Activated CD4-positive, CD25-positive, alpha-beta regulatory T cell (primary cell): ENCODE results near the gene LKAAEAR1.
"Not testable (repeated sequence)": the region's sequence is repeated elsewhere in the genome, so short reads cannot be mapped to it uniquely, and the experiment has no call there.

Experiments used
- DNase-seq, 4 experiments: peaks; one replicate each; lab custom pipeline; 2025; lab: John Stamatoyannopoulos, UW

The LKAAEAR1 gene

GRCh38 chr20:64098471-64099013 lies 14.3 kb upstream of the LKAAEAR1 start:
- DNase-seq, result no peak

- DNase-seq, result no peak
These were observed 12.3 kb upstream of the LKAAEAR1 start for GRCh38 chr20:64096535-64096934.

- DNase-seq, result no peak
These were observed 11.7 kb upstream of the LKAAEAR1 start for GRCh38 chr20:64095927-64096326.

GRCh38 chr20:64095455-64095854 lies 11.3 kb upstream of the LKAAEAR1 start:
- DNase-seq, result no peak

- no peak for DNase-seq
These were observed 8.9 kb upstream of the LKAAEAR1 start for GRCh38 chr20:64093013-64093503.

- no peak for DNase-seq
These were observed 8.2 kb upstream of the LKAAEAR1 start for GRCh38 chr20:64092258-64093012.

GRCh38 chr20:64091770-64092169 lies 7.6 kb upstream of the LKAAEAR1 start:
- no peak for DNase-seq

GRCh38 chr20:64091340-64091739 lies 7.1 kb upstream of the LKAAEAR1 start:
- no peak for DNase-seq

- no peak for DNase-seq
These were observed 6.0 kb upstream of the LKAAEAR1 start for GRCh38 chr20:64090165-64090564.

GRCh38 chr20:64088586-64088985 lies 4.4 kb upstream of the LKAAEAR1 start:
- DNase-seq, result not testable (repeated sequence)

- DNase-seq, result not testable (repeated sequence)
These were observed 3.1 kb upstream of the LKAAEAR1 start for GRCh38 chr20:64087226-64087825.

GRCh38 chr20:64086801-64087200 lies 2.6 kb upstream of the LKAAEAR1 start:
- no peak for DNase-seq

GRCh38 chr20:64084685-64085152 lies 521 bp upstream of the LKAAEAR1 start:
- no peak for DNase-seq

GRCh38 chr20:64083378-64083803 lies 807 bp downstream of the LKAAEAR1 start:
- DNase-seq, result peak; percentile 40 to 57 (median 50)

- DNase-seq, result no peak
These were observed 1.3 kb downstream of the LKAAEAR1 start for GRCh38 chr20:64082820-64083377.

- no peak for DNase-seq
These were observed 2.0 kb downstream of the LKAAEAR1 start for GRCh38 chr20:64082126-64082731.

GRCh38 chr20:64081624-64081964 lies 2.6 kb downstream of the LKAAEAR1 start:
- no peak for DNase-seq

- DNase-seq, result no peak
These were observed 3.2 kb downstream of the LKAAEAR1 start for GRCh38 chr20:64080813-64081623.

- DNase-seq, result peak in 2 of 4 experiments; percentile 19 to 36
These were observed 4.0 kb downstream of the LKAAEAR1 start, which contains the start of gene OPRL1 for GRCh38 chr20:64080013-64080812. OPRL1 (plus strand) TSS chr20:64080082; CDS start chr20:64092721, 12,639 bp downstream.

GRCh38 chr20:64079273-64080012 lies 4.8 kb downstream of the LKAAEAR1 start, which contains the start of gene RGS19:
RGS19 (minus strand) TSS chr20:64079518; CDS start chr20:64076886, 2,632 bp downstream.
- DNase-seq, result peak; percentile 20 to 53 (median 48)
